C4-2B (cell line): Measurements from ENCODE around the gene SNX19.

Experiments used
- ZFX ChIP-seq: fragments of 450-650 bp; IDR thresholded peaks from 2 replicates; pipeline ENCODE4 v1.6.1; 2017
- TF ChIP-seq, protein P1 (sequence below): fragments of 450-650 bp; conservative IDR thresholded peaks from 2 replicates; pipeline ENCODE4 v1.5.1; 2017; ENCODE audit warnings: mild to moderate bottlenecking

DNA sequence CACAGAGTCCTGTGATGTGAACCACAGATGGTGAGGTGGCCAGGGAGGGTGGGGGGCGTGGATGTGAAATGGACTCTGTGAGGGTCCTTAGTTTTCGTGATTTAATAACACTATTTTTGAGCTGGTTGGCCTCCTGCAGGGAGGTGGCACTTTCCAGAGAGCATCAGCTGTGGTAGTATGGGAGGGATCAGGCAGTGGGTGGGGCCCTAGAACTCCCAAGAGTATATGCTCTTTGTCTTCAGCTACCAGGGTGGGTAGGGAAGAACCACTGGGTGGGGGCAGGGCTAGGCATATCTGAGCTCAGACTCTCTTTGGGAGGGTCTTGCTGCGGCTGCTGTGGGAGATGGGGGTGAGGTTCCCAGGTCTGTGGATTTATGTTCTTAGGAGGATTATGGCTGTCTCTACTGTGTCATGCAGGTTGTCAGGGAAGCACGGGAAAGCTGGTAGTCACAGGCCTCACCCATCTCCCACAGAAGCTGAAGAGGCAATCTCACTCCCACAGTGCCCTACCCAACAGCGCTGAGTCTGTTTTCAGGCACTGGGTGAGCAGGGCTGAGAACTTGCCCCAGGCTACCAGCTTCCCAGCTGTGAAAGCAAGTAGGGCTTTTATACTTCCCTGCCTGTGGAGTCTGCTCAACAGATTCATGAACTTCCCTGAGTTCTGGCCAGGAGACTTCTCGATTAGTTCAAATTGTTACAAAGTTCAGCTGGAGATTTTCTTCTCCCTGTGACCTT, 47.9 kb upstream of the SNX19 start:
- TF ChIP-seq, protein P1, sequence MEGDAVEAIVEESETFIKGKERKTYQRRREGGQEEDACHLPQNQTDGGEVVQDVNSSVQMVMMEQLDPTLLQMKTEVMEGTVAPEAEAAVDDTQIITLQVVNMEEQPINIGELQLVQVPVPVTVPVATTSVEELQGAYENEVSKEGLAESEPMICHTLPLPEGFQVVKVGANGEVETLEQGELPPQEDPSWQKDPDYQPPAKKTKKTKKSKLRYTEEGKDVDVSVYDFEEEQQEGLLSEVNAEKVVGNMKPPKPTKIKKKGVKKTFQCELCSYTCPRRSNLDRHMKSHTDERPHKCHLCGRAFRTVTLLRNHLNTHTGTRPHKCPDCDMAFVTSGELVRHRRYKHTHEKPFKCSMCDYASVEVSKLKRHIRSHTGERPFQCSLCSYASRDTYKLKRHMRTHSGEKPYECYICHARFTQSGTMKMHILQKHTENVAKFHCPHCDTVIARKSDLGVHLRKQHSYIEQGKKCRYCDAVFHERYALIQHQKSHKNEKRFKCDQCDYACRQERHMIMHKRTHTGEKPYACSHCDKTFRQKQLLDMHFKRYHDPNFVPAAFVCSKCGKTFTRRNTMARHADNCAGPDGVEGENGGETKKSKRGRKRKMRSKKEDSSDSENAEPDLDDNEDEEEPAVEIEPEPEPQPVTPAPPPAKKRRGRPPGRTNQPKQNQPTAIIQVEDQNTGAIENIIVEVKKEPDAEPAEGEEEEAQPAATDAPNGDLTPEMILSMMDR: no peak
- no peak for TF ChIP-seq ZFX
